Activated T-helper 2 cell treated with anti-CD3 and anti-CD28 coated beads, Interferon-gamma antibody, Interleukin-2, Interleukin-4, amounts not matched to agents 10 μg/mL and 5 μg/mL and 100 μg/mL, durations not matched to agents 14 hours and 24 hours and 36 hours (primary cell): ENCODE results near the gene DOCK1. TPM values are rescaled to one million over a fixed set of nuclear protein-coding genes. Genes with fewer than 3 reads are reported as not detected.

Source experiments
- DNase-seq: peaks from one replicate; pipeline ENCODE4 v3.0.0; 2021; ENCODE audit warnings: low spot score
- H3K27ac Mint-ChIP-seq: one replicate; pipeline ENCODE4 v1.8.0; 2021; ENCODE audit warnings: mixed read lengths
- H3K27me3 Mint-ChIP-seq: one replicate; pipeline ENCODE4 v1.8.0; 2021; ENCODE audit warnings: low read depth, mixed read lengths
- H3K36me3 Mint-ChIP-seq: one replicate; pipeline ENCODE4 v1.8.0; 2021; ENCODE audit warnings: low read depth, mixed read lengths
- H3K4me1 Mint-ChIP-seq: one replicate; pipeline ENCODE4 v1.8.0; 2021; ENCODE audit warnings: low read depth, mixed read lengths
- H3K4me3 Mint-ChIP-seq: one replicate; pipeline ENCODE4 v1.8.0; 2021; ENCODE audit warnings: low read depth, mild to moderate bottlenecking, moderate library complexity, mixed read lengths
- H3K9me3 Mint-ChIP-seq: one replicate; pipeline ENCODE4 v1.8.0; 2021; ENCODE audit warnings: mixed read lengths
- intact Hi-C: fragments of 100-400 bp; cut with micrococcal nuclease; formaldehyde crosslinking; loops from one replicate; pipeline ENCODE4 v1.15.1; 2023
- total RNA-seq: library from RNA; stranded (reverse); gene quantifications from 2 replicates; pipeline ENCODE4 v1.2.3, GENCODE V29; 2022

Gene DOCK1
- total RNA-seq, 1 donor from 2014 or later, result 0.59 TPM

- Mint-ChIP-seq H3K4me1 (no peaks in the 10 kb centered on the region), H3K9me3 (no peaks in the 10 kb centered on the region), H3K36me3 (no peaks in the 10 kb centered on the region), H3K27me3 (no peaks in the 10 kb centered on the region), H3K27ac (no peak overlapping the region), H3K4me3 (no peak overlapping the region)
- intact Hi-C loops, result no loop called here
- DNase-seq, result no peak
These were observed 468.9 kb downstream of the DOCK1 start for GRCh38 chr10:127374074-127374680.

- no peaks in the 10 kb centered on the region for H3K27me3 Mint-ChIP-seq
- no peak overlapping the region for H3K27ac Mint-ChIP-seq
- intact Hi-C loops, result no loop called here
- no peaks in the 10 kb centered on the region for H3K9me3 Mint-ChIP-seq
- no peaks in the 10 kb centered on the region for H3K36me3 Mint-ChIP-seq
- no peaks in the 10 kb centered on the region for H3K4me1 Mint-ChIP-seq
- no peak overlapping the region for H3K4me3 Mint-ChIP-seq
- DNase-seq, result no peak
These were observed 469.7 kb downstream of the DOCK1 start for GRCh38 chr10:127374901-127375300.

- no peaks in the 10 kb centered on the region for H3K36me3 Mint-ChIP-seq
- H3K27ac Mint-ChIP-seq, result no peak overlapping the region
- intact Hi-C loops, result no loop called here
- no peaks in the 10 kb centered on the region for H3K9me3 Mint-ChIP-seq
- DNase-seq, result no peak
- H3K4me1 Mint-ChIP-seq, result no peaks in the 10 kb centered on the region
- no peak overlapping the region for H3K4me3 Mint-ChIP-seq
- no peaks in the 10 kb centered on the region for H3K27me3 Mint-ChIP-seq
These were observed 470.2 kb downstream of the DOCK1 start for GRCh38 chr10:127375461-127375860.

- intact Hi-C loops, result no loop called here
- no peaks in the 10 kb centered on the region for H3K36me3 Mint-ChIP-seq
- H3K4me3 Mint-ChIP-seq, result no peak overlapping the region
- DNase-seq, result no peak
- H3K27ac Mint-ChIP-seq, result no peak overlapping the region
- H3K4me1 Mint-ChIP-seq, result no peaks in the 10 kb centered on the region
- no peaks in the 10 kb centered on the region for H3K9me3 Mint-ChIP-seq
- no peaks in the 10 kb centered on the region for H3K27me3 Mint-ChIP-seq
These were observed 470.8 kb downstream of the DOCK1 start for GRCh38 chr10:127376071-127376470.

GRCh38 chr10:127378628-127379027, 473.4 kb downstream of the DOCK1 start:
- Mint-ChIP-seq H3K4me3 (no peak overlapping the region), H3K27ac (no peak overlapping the region)

GRCh38 chr10:127384532-127384931, 479.3 kb downstream of the DOCK1 start:
- no peak for DNase-seq
- no peak overlapping the region for H3K4me3 Mint-ChIP-seq
- H3K36me3 Mint-ChIP-seq, result no peaks in the 10 kb centered on the region
- intact Hi-C loops, result no loop called here
- H3K27ac Mint-ChIP-seq, result no peak overlapping the region
- H3K27me3 Mint-ChIP-seq, result no peaks in the 10 kb centered on the region
- no peaks in the 10 kb centered on the region for H3K9me3 Mint-ChIP-seq
- H3K4me1 Mint-ChIP-seq, result no peaks in the 10 kb centered on the region

More at GRCh38 chr10:127378628-127379027, 473.4 kb downstream of the DOCK1 start:
- Mint-ChIP-seq H3K9me3 (no peaks in the 10 kb centered on the region), H3K4me1 (no peaks in the 10 kb centered on the region), H3K27me3 (no peaks in the 10 kb centered on the region), H3K36me3 (no peaks in the 10 kb centered on the region)
- intact Hi-C loops, result no loop called here
- no peak for DNase-seq

GRCh38 chr10:127385066-127385465, 479.8 kb downstream of the DOCK1 start:
- no peaks in the 10 kb centered on the region for H3K4me1 Mint-ChIP-seq
- H3K27me3 Mint-ChIP-seq, result no peaks in the 10 kb centered on the region
- no peaks in the 10 kb centered on the region for H3K36me3 Mint-ChIP-seq
- H3K4me3 Mint-ChIP-seq, result no peak overlapping the region
- intact Hi-C loops, result no loop called here
- H3K27ac Mint-ChIP-seq, result no peak overlapping the region
- no peaks in the 10 kb centered on the region for H3K9me3 Mint-ChIP-seq
- no peak for DNase-seq

GRCh38 chr10:127386606-127387327, 481.5 kb downstream of the DOCK1 start:
- H3K4me3 Mint-ChIP-seq, result no peak overlapping the region
- H3K4me1 Mint-ChIP-seq, result no peaks in the 10 kb centered on the region
- no peaks in the 10 kb centered on the region for H3K9me3 Mint-ChIP-seq
- intact Hi-C loops, result no loop called here
- DNase-seq, result no peak
- H3K27ac Mint-ChIP-seq, result no peak overlapping the region
- no peaks in the 10 kb centered on the region for H3K36me3 Mint-ChIP-seq
- no peaks in the 10 kb centered on the region for H3K27me3 Mint-ChIP-seq

GRCh38 chr10:127391875-127392274, 486.6 kb downstream of the DOCK1 start:
- H3K9me3 Mint-ChIP-seq, result no peaks in the 10 kb centered on the region
- H3K4me1 Mint-ChIP-seq, result no peaks in the 10 kb centered on the region
- DNase-seq, result no peak
- no peak overlapping the region for H3K4me3 Mint-ChIP-seq
- no peaks in the 10 kb centered on the region for H3K36me3 Mint-ChIP-seq
- H3K27ac Mint-ChIP-seq, result no peak overlapping the region
- intact Hi-C loops, result no loop called here
- no peaks in the 10 kb centered on the region for H3K27me3 Mint-ChIP-seq

GRCh38 chr10:127392351-127393235, 487.4 kb downstream of the DOCK1 start:
- intact Hi-C loops, result no loop called here
- H3K4me3 Mint-ChIP-seq, result no peak overlapping the region
- H3K9me3 Mint-ChIP-seq, result no peaks in the 10 kb centered on the region
- H3K27ac Mint-ChIP-seq, result no peak overlapping the region
- no peak for DNase-seq
- H3K4me1 Mint-ChIP-seq, result no peaks in the 10 kb centered on the region
- no peaks in the 10 kb centered on the region for H3K36me3 Mint-ChIP-seq
- H3K27me3 Mint-ChIP-seq, result no peaks in the 10 kb centered on the region

- H3K36me3 Mint-ChIP-seq, result no peaks in the 10 kb centered on the region
- H3K27me3 Mint-ChIP-seq, result no peaks in the 10 kb centered on the region
- intact Hi-C loops, result no loop called here
- no peak overlapping the region for H3K4me3 Mint-ChIP-seq
- H3K9me3 Mint-ChIP-seq, result no peaks in the 10 kb centered on the region
- no peak overlapping the region for H3K27ac Mint-ChIP-seq
- no peaks in the 10 kb centered on the region for H3K4me1 Mint-ChIP-seq
- no peak for DNase-seq
These were observed 493.1 kb downstream of the DOCK1 start for GRCh38 chr10:127398140-127398970.

GRCh38 chr10:127398971-127399365, 493.7 kb downstream of the DOCK1 start:
- intact Hi-C loops, result no loop called here
- Mint-ChIP-seq H3K4me1 (no peaks in the 10 kb centered on the region), H3K27ac (no peak overlapping the region), H3K9me3 (no peaks in the 10 kb centered on the region), H3K4me3 (no peak overlapping the region), H3K36me3 (no peaks in the 10 kb centered on the region), H3K27me3 (no peaks in the 10 kb centered on the region)
- no peak for DNase-seq
